Measurements from ENCODE around the gene LRRC14B.

- TF ChIP-seq POLR2A (IDR thresholded peaks at IDR 0.05) (no peak), CTCF (IDR thresholded peaks at IDR 0.05) (no peak), POLR2AphosphoS5 (IDR thresholded peaks at IDR 0.05) (no peak), EP300 (IDR thresholded peaks at IDR 0.05) (no peak)
Observed at GRCh38 chr5:230711-231110, 39.4 kb downstream of the LRRC14B start.

All from suprapubic skin (tissue), 4 donors.